ENCODE results near the gene CNTNAP2. TPM values are rescaled to one million over a fixed set of nuclear protein-coding genes. Genes with fewer than 3 reads are reported as not detected.

CNTNAP2 gene
- total and polyA plus RNA-seq, 9 of the 15 experiments (the other 6 are each of a cell fraction or from before 2014, with no cell fraction given) = 0.04 to 0.62 (median 0.09) TPM; not detected in 4

- ChIA-PET CTCF (ENCODE audit: low intra/inter-chr PET ratio) (no interaction called here), POLR2A (no interaction called here)
- no peak overlapping the region for H3K27ac ChIP-seq (ENCODE audit: extremely low read depth, low read depth, low read length)
- DNase-seq (ENCODE audit: extremely low read depth in 1 of 4, low spot score in 3 of 4) (no peak), ATAC-seq (no peak), FAIRE-seq (no peak)
- intact Hi-C loops (cut with micrococcal nuclease) = no loop called here
- no peak overlapping the region for H2AFZ ChIP-seq (ENCODE audit: low read depth, low read length)
- H3K4me1 ChIP-seq (replicated peaks in 1 of 2; ENCODE audit: control insufficient read depth in 2 of 2, insufficient read depth in 2 of 2, low read length in 2 of 2) = no peaks in the 10 kb centered on the region
- H3K27me3 ChIP-seq (ENCODE audit: control insufficient read depth in 2 of 2, insufficient read depth in 2 of 2, low read length in 2 of 2) = no peaks in the 10 kb centered on the region
- no peak overlapping the region for H3K4me2 ChIP-seq (ENCODE audit: insufficient read depth, low read length)
- in situ Hi-C loops (cut with MboI) = no loop called here
- H3K9me1 ChIP-seq (ENCODE audit: control insufficient read depth, insufficient read depth, low read length) = no peaks in the 10 kb centered on the region
- H3K9me3 ChIP-seq (replicated peaks; ENCODE audit: control insufficient read depth, insufficient read depth, low read depth, low read length) = no peaks in the 10 kb centered on the region; the same call in 1 of the 2 replicates
- WGBS (ENCODE audit: insufficient coverage, low coverage, missing lambda C conversion rate) = 2% methylated on average over 3 of the region's 3 CpGs
- H3K9ac ChIP-seq (ENCODE audit: insufficient read depth in 1 of 2, low read depth in 2 of 2, low read length in 2 of 2) = no peak overlapping the region
- TF ChIP-seq KAT7 (CRISPR knock-in tag; IDR thresholded peaks at IDR 0.05; ENCODE audit: borderline replicate concordance) (no peak), PHTF2 (CRISPR knock-in tag; IDR thresholded peaks at IDR 0.05) (no peak)
- no TSS peak for BruUV-seq (replicated peaks)
- H3K36me3 ChIP-seq (ENCODE audit: control insufficient read depth, insufficient read depth, low read length) = no peaks in the 10 kb centered on the region
- no peaks in the 10 kb centered on the region for H4K20me1 ChIP-seq (replicated peaks; ENCODE audit: control insufficient read depth, insufficient read depth, low read length)
- no peaks in the 10 kb centered on the region for H3K79me2 ChIP-seq (ENCODE audit: control insufficient read depth, insufficient read depth, low read length)
- no peak overlapping the region for H3K4me3 ChIP-seq
Observed at GRCh38 chr7:146956853-146957252, 840.3 kb downstream of the CNTNAP2 start.

- FAIRE-seq = no peak
- Histone ChIP-seq H3K79me2 (ENCODE audit: control insufficient read depth, insufficient read depth, low read length) (no peaks in the 10 kb centered on the region), H3K4me1 (replicated peaks in 1 of 2; ENCODE audit: control insufficient read depth in 2 of 2, insufficient read depth in 2 of 2, low read length in 2 of 2) (no peaks in the 10 kb centered on the region), H3K4me3 (no peak overlapping the region), H3K36me3 (ENCODE audit: control insufficient read depth, insufficient read depth, low read length) (no peaks in the 10 kb centered on the region), H3K9me1 (ENCODE audit: control insufficient read depth, insufficient read depth, low read length) (no peaks in the 10 kb centered on the region), H3K9ac (ENCODE audit: insufficient read depth in 1 of 2, low read depth in 2 of 2, low read length in 2 of 2) (no peak overlapping the region), H4K20me1 (replicated peaks; ENCODE audit: control insufficient read depth, insufficient read depth, low read length) (no peaks in the 10 kb centered on the region), H3K4me2 (ENCODE audit: insufficient read depth, low read length) (no peak overlapping the region), H3K27me3 (ENCODE audit: control insufficient read depth in 2 of 2, insufficient read depth in 2 of 2, low read length in 2 of 2) (no peaks in the 10 kb centered on the region), H3K27ac (ENCODE audit: extremely low read depth, low read depth, low read length) (no peak overlapping the region), H2AFZ (ENCODE audit: low read depth, low read length) (no peak overlapping the region), H3K9me3 (replicated peaks; ENCODE audit: control insufficient read depth, insufficient read depth, low read depth, low read length) (no peaks in the 10 kb centered on the region; the same call in 1 of the 2 replicates)
- ATAC-seq = no peak
- WGBS (ENCODE audit: insufficient coverage, low coverage, missing lambda C conversion rate) = 3% methylated on average over 5 of the region's 5 CpGs
- no peak for TF ChIP-seq CBX8 (IDR thresholded peaks at IDR 0.05; ENCODE audit: borderline replicate concordance, extremely low read depth, low read depth, low read length, poor library complexity, severe bottlenecking)
- TF ChIP-seq NR2C1 (IDR thresholded peaks at IDR 0.05) = peak; percentile 22; the same call in 1 of the 2 replicates
- no peak for TF ChIP-seq NR2C1 (tag; IDR thresholded peaks at IDR 0.05)
- POLR2A ChIA-PET = no interaction called here
- no peak for DNase-seq (ENCODE audit: extremely low read depth in 1 of 4, low spot score in 3 of 4)
- BruUV-seq (replicated peaks) = no TSS peak
- in situ Hi-C loops (cut with MboI) (no loop called here), intact Hi-C loops (cut with micrococcal nuclease) (no loop called here)
- CTCF ChIA-PET (ENCODE audit: low intra/inter-chr PET ratio) = no interaction called here
Observed at GRCh38 chr7:146960773-146961391, 844.3 kb downstream of the CNTNAP2 start.
